Measurements from ENCODE around the gene CELF2. TPM values are rescaled to one million over a fixed set of nuclear protein-coding genes. Genes with fewer than 3 reads are reported as not detected.

CELF2 gene
- total RNA-seq, 4 donors from 2014 or later, result 106 to 127 (median 120) TPM

- Histone ChIP-seq H3K4me3 (no peak overlapping the region), H3K27me3 (no peaks in the 10 kb centered on the region), H3K4me1 (peaks cover 0 to 8% (median 2%) of the 10 kb centered on the region in 4 donors), H3K9me3 (no peaks in the 10 kb centered on the region), H3K27ac (peak overlapping the region in 1 of 4 donors; percentile 56), H3K36me3 (no peaks in the 10 kb centered on the region)
- DNase-seq (ENCODE audit: low spot score in 2 of 2), result peak in 1 of 2 donors; percentile 32
- WGBS, 2 donors, result 47 to 49% methylated on average over 2 of the region's 2 CpGs
- TF ChIP-seq CTCF (IDR thresholded peaks at IDR 0.05), result no peak
- peak in 1 of 2 donors; percentile 74 for TF ChIP-seq EP300 (IDR thresholded peaks at IDR 0.05)
Observed at GRCh38 chr10:10977226-10977956, 40.3 kb upstream of the CELF2 start.

- 77 to 86% methylated on average over 2 of the region's 2 CpGs for WGBS, 2 donors
- H3K9me3 ChIP-seq, result no peaks in the 10 kb centered on the region
- no peaks in the 10 kb centered on the region for H3K27me3 ChIP-seq
- TF ChIP-seq EP300 (IDR thresholded peaks at IDR 0.05) (no peak), POLR2A (IDR thresholded peaks at IDR 0.05) (no peak), CTCF (IDR thresholded peaks at IDR 0.05) (no peak)
- H3K36me3 ChIP-seq, result no peaks in the 10 kb centered on the region
- H3K4me3 ChIP-seq, result no peak overlapping the region
- H3K4me1 ChIP-seq, result peaks cover 0 to 8% (median 2%) of the 10 kb centered on the region in 4 donors
- DNase-seq (ENCODE audit: low spot score in 2 of 2), result no peak
- H3K27ac ChIP-seq, result peak overlapping the region in 1 of 4 donors; percentile 56
Observed at GRCh38 chr10:10977978-10978377, 39.7 kb upstream of the CELF2 start.

- Histone ChIP-seq H3K4me3 (peak overlapping the region in 1 of 4 donors; percentile 18), H3K9me3 (no peaks in the 10 kb centered on the region), H3K4me1 (peaks cover 0 to 20% (median 0%) of the 10 kb centered on the region in 4 donors), H3K36me3 (no peaks in the 10 kb centered on the region), H3K27me3 (no peaks in the 10 kb centered on the region), H3K27ac (peak overlapping the region in 3 of 4 donors; percentile 43 to 85 (median 77))
- WGBS, 2 donors, result 49 to 59% methylated on average over 2 of the region's 2 CpGs
- no peak for DNase-seq (ENCODE audit: low spot score in 2 of 2)
- TF ChIP-seq EP300 (IDR thresholded peaks at IDR 0.05) (peak in 1 of 2 donors; percentile 30), CTCF (IDR thresholded peaks at IDR 0.05) (no peak)
Observed at GRCh38 chr10:10985361-10985760, 32.3 kb upstream of the CELF2 start.

- no peaks in the 10 kb centered on the region for H3K27me3 ChIP-seq
- peaks cover 0 to 20% (median 0%) of the 10 kb centered on the region in 4 donors for H3K4me1 ChIP-seq
- TF ChIP-seq EP300 (IDR thresholded peaks at IDR 0.05), result no peak
- no peak for TF ChIP-seq POLR2A (IDR thresholded peaks at IDR 0.05)
- TF ChIP-seq CTCF (IDR thresholded peaks at IDR 0.05), result no peak
- no peak overlapping the region for H3K4me3 ChIP-seq
- 61 to 71% methylated on average over 4 of the region's 4 CpGs for WGBS, 2 donors
- no peaks in the 10 kb centered on the region for H3K9me3 ChIP-seq
- no peak for DNase-seq (ENCODE audit: low spot score in 2 of 2)
- H3K27ac ChIP-seq, result peak overlapping the region in 1 of 4 donors; percentile 77
- no peaks in the 10 kb centered on the region for H3K36me3 ChIP-seq
Observed at GRCh38 chr10:10986606-10987005, 31.1 kb upstream of the CELF2 start.

- Histone ChIP-seq H3K27ac (peak overlapping the region in 1 of 4 donors; percentile 77), H3K4me1 (peaks cover 0 to 20% (median 0%) of the 10 kb centered on the region in 4 donors), H3K4me3 (no peak overlapping the region), H3K9me3 (no peaks in the 10 kb centered on the region), H3K27me3 (no peaks in the 10 kb centered on the region), H3K36me3 (no peaks in the 10 kb centered on the region)
- no peak for TF ChIP-seq CTCF (IDR thresholded peaks at IDR 0.05)
- WGBS, 2 donors, result 93 to 94% methylated on average over 6 of the region's 6 CpGs
- no peak for DNase-seq (ENCODE audit: low spot score in 2 of 2)
Observed at GRCh38 chr10:10987111-10987510, 30.6 kb upstream of the CELF2 start.
